HEK293T (cell line): ENCODE data around the gene CCDC127.

ENCODE experiments used
- BHLHE40 ChIP-seq: fragments of 450-650 bp; IDR thresholded peaks from 2 replicates; pipeline ENCODE4 v1.6.1; 2016; ENCODE audit warnings: mild to moderate bottlenecking, moderate library complexity, borderline replicate concordance
- CTBP1 ChIP-seq: fragments of 450-650 bp; IDR thresholded peaks from 2 replicates; pipeline ENCODE4 v1.6.1; 2016; ENCODE audit warnings: borderline replicate concordance
- FOXA1 ChIP-seq: fragments of 450-650 bp; IDR thresholded peaks from 2 replicates; pipeline ENCODE4 v1.6.1; 2016; ENCODE audit warnings: mild to moderate bottlenecking
- L3MBTL2 ChIP-seq: fragments of 450-650 bp; conservative IDR thresholded peaks from 2 replicates; pipeline ENCODE4 v1.6.1; 2016; ENCODE audit warnings: mild to moderate bottlenecking

- TF ChIP-seq CTBP1 (no peak), FOXA1 (no peak), L3MBTL2 (no peak), BHLHE40 (no peak)
Measured at GRCh38 chr5:192970-193831, 24.8 kb downstream of the CCDC127 start.
